SK-N-MC (cell line): Measurements from ENCODE around the gene AFF3.

Source experiments
- EZH2 ChIP-seq: fragments of 200-600 bp; sonication (generic); IDR thresholded peaks from one replicate; pipeline ENCODE4 v1.6.1; 2017; ENCODE audit warnings: antibody characterized with exemption
- FOXP2 ChIP-seq: optimal IDR thresholded peaks from 2 replicates; pipeline ENCODE3; 2011; ENCODE audit warnings: mild to moderate bottlenecking, moderate library complexity; ENCODE audit not compliant: insufficient read depth; ENCODE audit errors: extremely low read length, control extremely low read depth
- POLR2AphosphoS5 ChIP-seq: IDR thresholded peaks from 2 replicates; pipeline ENCODE4 v1.6.1; 2012; ENCODE audit warnings: mild to moderate bottlenecking, low read depth, low read length, borderline replicate concordance

DNA sequence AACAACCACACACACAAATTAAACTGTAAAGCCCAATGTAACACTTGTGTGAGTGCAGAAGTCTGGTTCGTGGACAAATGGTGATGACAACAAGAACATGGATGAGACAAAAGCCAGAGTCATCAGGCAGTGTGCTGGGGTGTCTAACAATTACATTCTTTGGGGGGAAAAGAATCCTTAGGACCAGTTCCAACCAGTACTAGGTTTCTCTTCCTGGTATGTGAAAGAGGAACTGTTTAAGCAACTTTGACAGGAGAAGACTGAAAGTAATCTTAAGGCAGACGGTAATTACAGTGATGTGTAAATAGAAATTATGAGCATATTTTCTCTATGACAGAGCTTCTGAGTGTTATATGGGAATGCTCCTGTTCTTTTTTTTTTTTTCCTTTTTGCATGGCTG is 133.4 kb downstream of the AFF3 start:
- TF ChIP-seq POLR2AphosphoS5 = no peak
- no peak for TF ChIP-seq EZH2
- no peak for TF ChIP-seq FOXP2
